ENCODE measurements around the gene PLSCR1.
A peak's percentile ranks its signal among the peaks of the same experiment; 100 is the strongest.
"Not testable (repeated sequence)": the region's sequence is repeated elsewhere in the genome, so short reads cannot be mapped to it uniquely, and the experiment has no call there.

The PLSCR1 gene

DNA sequence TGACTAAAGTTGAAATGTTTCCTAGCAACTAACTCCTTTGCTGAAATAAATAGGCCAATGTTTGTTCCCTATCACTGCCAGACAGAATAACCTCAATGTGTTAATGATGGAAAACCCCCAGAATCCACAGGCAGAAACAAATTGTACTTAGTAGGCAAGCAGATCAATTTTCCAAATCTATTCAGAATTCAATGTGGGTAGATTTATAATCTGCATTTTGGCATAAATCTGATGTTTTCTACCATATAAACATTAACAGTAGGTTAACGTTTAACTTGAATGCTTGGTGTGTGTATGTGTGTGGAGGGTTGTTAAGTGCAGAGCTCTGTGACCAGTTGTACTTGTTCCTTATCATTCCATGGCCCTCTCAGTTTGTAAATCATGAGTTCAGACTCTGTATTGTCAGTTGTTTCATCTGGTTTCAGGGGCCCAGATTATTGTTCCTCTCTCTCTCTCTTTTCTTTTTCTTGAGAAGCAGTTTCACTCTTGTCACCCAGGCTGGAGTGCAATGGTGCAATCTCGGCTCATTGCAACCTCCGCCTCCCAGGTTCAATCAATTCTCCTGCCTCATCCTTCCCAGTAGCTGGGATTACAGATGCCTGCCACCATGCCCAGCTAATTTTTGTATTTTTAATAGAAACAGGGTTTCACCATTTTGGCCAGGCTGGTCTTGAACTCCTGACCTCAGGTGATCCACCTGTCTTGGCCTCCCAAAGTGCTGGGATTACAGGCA, 32.8 kb downstream of the PLSCR1 start:
- DNase-seq, result no peak

DNA sequence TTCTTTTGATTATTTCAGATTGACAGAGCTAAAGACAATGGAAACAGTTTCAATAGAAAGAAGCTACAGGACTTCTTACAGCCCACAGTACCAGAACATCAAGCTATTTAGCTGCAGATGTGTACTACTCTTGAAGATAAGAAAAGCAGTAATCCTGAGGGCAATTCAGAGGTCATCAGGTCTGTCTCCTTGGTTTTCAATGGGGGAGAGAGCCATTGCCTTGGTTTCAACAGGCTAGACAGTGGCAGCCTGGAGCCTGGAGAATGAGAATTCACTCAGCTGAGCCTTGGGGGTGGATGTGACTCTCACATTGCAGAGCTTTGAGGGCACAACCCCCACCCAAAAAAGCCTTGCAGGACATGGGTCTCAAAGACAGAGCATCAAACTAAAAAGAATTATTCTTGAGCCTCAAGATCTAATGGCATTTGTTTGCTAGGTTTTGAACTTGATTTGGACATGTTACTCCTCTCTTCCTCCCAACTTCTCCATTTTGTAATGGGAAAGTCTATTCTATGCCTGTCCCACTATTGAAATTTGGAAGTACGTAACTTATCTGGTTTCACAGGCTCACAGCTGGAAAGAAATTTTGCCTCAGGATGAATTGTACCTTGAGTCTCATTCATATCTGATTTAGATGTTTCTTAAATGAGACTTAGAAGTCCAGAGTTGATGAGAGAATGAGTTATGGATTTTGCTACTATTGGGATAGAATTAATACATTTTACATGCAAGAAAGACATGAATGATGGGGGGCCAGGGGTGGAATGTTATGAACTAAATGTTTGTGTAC, 36.9 kb downstream of the PLSCR1 start:
- no peak for DNase-seq

DNA sequence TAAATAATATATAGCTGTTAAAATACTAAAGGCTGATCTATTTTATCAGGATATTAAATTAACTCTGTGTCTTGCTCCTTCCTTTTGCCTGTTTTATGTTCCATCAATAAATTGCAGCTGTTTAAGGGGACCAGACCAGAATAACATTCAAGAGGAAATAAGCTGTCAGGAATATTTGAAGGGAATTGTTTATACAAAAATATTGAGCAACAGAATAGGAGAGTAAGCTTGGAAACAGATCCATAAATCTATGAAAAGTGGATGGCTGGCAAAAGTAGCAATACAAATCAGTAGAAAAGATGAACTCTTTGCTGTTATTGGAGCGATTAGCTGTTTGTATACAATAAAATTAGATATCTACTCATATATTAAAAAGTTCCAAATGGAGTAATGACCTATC, 38.9 kb downstream of the PLSCR1 start:
- no peak for DNase-seq

DNA sequence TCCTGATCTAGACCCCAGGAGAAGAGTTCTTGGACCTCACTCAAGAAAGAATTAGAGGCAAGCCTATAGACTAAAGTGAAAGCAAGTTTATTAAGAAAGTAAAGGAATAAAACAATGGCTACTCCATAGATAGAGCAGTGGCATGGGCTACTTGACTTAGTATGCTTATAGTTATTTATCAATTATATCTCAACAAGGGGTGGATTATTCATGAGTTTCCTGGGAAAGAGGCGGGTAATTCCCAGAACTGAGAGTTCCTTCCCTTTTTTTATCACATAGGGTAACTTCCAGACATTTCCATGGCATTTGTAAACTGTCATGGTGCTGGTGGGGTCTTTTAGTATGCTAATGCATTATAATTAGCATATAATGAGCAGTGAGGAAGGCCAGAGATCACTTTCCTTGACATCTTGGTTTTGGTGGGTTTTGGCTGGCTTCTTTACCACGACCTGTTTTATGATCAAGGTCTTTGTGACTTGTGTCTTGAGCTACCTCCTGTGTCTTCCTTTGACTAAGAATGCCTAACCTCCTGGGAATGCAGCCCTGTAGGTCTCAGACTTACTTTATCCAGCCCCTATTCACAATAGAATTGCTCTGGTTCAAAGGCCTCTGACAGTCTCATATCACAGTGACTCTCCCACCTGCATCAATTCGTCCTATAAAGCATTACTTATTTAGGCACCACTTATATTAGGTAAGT, 39.8 kb downstream of the PLSCR1 start:
- DNase-seq, result no peak

DNA sequence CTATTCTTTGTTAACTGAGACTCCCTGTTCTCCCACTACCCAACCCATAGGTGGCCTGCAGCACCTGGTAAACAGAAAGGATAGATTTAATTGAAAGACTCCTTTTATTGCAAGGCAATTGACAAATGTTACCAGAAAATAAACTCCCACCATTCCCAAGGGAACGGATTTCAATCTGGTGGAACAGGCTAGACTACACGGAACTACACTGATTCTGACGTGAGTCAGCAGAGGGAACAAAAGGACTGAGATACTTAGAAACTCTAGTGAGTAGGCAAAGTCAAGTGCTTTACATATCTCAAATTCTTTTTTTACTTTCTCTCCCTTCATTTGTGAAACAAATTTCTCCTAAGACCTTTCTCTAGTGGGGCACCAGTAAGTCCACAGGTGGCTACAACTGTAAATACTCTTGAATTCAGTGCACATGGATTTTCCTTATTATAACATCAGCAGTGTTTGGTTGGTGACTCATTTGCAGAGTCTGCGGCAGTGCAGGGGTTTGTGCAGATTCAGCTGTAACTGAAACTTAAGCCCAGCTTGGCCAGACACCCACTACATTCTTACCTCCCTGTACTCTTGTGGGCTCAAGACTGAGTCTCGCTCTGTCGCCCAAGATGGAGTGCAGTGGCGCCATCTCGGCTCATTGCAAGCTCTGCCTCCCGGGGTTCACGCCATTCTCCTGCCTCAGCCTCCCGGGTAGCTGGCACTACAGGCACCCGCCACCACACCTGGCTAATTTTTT, 40.8 kb downstream of the PLSCR1 start:
- DNase-seq, result peak in 1 of 2 experiments; percentile 38

DNA sequence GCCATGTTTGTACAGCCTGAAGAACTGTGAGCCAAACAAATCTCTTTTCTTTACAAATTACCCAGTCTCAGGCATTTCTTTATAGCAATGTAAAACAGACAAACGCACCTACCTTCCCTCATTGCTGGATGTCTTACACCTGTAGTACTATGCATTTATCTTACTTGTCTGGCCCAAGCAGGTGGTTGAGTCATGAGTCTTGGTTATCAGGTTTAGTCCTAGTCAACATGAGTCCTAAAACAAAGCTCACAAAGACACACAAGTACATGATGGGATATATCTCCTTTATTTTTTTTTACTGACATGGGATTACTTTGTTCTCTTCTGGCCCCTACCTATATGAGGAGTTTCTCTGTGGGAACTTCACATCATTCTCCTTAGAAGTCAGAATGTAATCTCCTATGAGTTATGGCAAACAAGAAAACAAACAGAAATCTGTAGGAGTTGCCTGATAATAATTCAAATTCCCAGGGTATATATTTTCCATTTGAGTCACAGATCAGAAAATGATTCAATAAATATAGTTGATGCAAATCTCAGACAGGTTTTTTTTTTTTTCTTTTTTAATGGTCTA, 41.4 kb downstream of the PLSCR1 start:
- DNase-seq, result no peak

DNA sequence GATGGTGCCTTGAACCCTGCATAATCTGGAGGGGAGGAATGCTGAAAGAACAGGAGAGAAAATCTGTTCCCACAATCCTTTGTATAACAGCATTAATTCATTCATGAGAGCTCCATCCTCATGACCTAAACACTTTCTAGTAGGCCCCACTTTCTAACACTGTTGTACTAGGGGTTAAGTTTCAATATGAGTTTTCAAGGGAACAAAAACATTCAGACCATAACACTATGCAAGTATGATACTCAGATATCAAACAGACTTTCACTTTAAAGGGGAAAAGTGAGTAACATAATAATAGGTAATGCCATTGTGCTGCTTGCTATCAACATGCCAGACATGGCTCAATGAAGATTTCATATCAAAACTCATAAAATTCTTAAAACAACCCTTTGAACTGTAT, 42.7 kb downstream of the PLSCR1 start:
- no peak for DNase-seq

DNA sequence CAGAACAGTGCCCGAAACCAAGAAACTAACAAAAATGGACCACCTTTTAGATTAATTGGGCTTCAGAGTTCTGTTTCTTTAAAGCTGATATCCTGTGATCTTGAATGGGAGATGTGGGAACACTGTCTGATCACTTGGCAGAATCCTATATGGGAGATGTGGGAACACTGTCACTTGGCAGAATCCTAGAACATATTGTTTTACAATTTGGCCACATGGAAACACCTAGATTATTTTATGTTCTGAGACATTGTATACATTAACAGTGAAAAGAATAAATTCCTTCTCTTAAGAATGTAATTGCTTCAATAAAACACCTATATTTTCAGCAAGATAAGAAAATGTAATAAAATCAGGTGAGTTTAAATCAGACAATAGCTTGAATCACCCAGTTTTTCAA, 44.7 kb downstream of the PLSCR1 start:
- DNase-seq, result no peak

DNA sequence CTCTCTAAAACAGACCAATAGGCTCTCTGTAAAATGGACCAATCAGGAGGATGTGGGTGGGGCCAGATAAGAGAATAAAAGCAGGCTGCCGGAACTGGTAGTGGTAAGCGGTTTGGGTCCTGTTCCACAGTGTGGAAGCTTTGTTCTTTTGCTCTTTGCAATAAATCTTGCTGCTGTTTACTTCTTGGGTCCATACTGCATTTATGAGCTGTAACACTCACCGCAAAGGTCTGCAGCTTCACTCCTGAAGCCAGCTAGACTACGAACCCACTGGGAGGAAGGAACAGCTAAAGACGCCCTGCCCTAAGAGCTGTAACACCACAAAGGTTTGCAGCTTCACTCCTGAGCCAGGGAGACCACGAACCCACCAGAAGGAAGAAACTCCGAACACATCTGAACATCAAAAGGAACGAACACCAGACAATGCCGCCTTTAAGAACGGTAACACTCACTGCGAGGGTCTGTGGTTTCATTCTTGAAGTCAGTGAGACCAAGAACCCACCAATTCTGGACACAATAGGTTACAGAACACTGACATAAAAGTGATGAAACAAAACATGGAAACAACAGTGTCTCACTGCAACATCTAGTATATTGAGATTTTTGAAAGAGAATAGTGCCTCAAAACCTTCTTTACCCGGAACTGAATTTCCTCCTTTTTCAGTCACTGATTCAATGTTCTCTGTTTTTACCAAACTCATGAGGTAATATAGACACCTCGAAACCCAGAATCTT, 46.2 kb downstream of the PLSCR1 start:
- DNase-seq, result no peak

DNA sequence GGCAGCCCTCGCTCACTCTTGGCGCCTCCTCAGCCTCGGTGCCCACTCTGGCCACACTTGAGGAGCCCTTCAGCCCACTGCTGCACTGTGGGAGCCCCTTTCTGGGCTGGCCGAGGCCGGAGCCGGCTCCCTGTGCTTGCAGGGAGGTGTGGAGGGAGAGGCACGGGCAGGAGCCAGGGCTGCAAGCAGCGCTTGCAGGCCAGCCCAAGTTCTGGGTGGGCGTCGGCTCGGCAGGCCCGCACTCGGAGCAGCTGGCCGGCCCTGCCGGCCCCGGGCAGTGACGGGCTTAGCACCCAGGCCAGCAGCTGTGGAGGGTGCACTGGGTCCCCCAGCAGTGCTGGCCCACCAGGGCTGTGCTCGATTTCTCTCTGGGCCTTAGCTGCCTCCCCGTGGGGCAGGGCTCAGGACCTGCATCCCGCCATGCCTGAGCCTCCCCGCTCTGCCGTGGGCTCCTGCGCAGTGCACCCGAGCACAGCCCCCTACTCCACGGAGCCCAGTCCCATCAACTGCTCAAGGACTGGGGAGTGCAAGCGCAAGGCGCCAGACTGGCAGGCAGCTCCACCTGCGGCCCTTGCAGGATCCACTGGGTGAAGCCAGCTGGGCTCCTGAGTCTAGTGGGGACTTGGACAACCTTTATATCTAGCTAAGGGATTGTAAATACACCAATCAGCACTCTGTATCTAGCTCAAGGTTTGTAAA, 47.1 kb downstream of the PLSCR1 start:
- DNase-seq, result not testable (repeated sequence)

DNA sequence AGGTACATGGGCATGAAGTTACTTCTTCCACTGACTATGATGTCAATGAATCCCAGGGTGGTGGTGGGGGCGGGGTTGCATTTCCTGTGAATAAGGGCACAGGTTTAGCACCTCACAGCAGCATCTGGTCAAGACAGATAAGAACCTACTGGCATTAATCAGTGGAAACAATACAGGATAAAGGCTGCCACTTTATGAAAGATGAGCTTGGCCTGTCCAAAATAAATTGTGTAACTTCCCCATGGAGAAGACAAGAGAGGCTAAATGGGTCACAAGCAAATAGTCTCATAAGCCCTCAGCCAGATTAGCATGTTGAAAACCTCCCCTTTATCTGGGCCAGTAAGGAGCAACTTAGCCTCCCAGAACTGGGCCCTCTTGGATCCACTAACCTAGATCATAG, 47.7 kb downstream of the PLSCR1 start:
- no peak for DNase-seq

DNA sequence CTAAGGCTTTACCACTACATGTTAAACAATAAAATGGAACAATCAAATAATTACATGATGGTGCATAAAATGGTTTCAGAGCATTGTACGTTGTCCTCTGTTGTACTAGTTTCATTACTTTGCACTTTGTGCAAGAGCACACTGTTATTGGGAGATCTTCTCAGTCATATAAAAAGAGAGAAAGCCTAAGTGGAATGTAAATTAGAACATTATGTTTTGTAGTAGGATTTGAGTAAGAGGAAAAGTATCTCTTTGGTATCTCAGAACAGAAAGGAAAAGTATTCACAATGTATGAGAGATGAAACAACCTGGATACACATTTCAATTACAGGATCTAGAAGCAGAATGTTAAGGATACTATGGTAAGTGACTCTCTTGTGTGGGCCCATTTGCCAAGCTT, 48.2 kb downstream of the PLSCR1 start:
- no peak for DNase-seq

DNA sequence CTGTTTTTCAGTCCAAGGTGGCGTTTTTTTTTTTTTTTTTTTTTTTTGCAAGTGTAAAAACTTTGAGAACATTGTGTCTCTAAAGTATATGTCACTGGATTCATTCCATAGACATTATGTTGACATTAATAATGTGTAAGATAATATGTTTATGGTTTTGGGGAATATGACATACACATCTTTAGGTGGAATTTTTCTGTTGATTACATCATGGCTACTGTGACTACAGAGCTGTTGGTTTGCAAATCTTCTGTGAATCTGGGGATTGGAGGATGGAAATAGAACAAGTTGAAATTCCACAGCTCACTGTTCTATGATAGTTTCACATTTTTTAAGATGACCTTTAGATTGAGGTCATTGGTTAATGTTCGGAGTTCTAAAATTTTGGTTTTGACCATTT, 50.6 kb downstream of the PLSCR1 start:
- DNase-seq, result no peak

DNA sequence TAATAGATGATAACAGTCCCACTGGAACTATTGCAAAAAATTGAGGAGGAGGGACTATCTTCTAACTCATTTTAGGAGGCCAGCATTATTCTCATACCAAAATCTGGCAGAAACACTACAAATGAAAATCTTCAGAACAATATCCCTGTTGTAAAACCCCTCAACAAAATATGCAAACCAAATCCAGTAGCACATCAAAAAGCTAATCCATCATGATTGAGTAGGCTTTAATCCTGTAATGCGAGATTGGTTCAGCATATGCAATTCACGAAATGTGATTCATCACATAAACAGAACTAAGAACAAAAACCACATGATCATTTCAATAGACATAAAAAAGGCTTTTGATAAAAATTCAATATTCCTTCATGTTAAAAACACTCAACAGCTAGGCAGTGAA, 51.2 kb downstream of the PLSCR1 start:
- no peak for DNase-seq

DNA sequence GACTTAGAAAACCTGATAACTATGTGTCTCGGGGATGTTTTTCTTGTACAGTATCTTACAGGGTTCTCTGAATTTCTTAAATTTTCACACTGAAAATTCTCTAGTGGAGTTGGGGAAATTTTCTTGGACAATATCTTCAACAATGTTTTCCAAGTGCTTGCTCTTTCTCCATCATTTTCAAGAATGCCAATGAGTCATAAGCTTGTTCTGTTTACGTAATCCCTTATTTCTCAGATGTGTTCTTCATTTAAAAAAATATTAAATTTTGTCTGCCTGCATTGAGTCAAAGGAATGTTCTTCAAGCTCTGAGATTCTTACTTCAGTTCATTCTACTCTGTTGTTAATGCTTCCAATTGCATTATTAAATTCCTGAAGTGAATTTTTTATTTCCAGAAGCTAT, 53.1 kb downstream of the PLSCR1 start:
- DNase-seq, result no peak

DNA sequence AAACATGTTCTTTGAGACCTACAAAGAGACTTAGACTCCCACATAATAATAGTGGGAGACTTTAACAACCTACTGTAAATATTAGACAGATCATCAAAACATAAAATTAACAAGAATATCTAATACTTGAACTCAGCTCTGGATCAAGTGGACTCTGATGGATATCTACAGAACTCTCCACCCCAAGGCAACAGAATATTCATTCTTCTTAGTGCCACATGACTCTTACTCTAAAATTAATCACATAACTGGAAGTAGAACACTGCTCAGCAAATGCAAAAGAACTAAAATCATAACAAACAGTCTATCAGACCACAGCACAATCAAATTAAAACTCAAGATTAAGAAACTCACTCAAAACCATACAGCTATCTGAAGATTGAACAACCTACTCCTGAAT, 59.1 kb downstream of the PLSCR1 start:
- DNase-seq, result no peak

DNA sequence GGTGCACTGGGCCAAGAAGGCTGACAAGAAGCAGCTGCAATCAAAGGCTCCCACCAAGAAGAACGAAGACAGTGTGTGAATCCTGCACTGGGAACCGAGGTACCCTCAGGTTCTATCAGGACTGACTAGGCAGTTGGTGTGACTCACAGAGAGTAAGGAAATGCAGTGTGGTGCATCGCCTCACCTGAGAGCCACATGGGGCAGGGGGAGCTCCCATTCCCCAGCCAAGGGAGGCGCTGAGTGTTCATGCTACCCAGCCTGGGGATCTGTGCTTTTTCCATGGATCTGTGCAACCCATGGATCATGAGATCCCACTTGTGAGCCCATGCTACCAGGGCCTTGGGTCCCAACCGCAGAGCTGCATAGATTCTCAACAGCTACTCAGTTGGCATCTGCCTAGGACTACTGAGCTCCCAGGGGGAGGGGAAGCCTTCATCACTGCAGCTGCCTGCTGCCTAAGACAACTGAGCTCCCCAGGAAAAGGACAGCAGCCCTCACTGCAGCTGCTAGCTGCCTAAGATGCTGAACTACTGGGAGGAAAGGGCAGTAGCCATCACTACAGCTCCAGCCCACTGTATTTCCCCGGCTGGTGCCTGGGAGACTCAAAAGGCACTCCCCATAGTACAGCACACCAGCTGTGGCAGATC, 68.2 kb downstream of the PLSCR1 start:
- DNase-seq, result no peak

DNA sequence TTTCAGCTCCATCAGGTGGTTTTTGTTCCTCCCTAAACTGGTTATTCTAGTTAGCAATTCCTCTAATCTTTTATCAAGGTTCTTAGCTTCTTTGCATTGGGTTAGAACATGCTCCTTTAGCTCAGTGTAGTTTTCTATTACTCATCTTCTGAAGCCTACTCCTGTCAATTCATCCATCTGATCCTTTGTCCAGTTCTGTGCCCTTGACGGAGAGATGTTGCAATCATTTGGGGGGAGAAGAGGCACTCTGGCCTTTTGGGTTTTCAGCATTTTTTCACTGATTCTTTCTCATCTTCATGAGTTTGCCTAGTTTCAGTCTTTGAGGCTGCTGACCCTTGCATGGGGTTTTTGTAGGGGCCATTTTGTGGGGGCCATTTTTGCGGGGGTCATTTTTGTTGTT, 69.4 kb downstream of the PLSCR1 start:
- not testable (repeated sequence) for DNase-seq

DNA sequence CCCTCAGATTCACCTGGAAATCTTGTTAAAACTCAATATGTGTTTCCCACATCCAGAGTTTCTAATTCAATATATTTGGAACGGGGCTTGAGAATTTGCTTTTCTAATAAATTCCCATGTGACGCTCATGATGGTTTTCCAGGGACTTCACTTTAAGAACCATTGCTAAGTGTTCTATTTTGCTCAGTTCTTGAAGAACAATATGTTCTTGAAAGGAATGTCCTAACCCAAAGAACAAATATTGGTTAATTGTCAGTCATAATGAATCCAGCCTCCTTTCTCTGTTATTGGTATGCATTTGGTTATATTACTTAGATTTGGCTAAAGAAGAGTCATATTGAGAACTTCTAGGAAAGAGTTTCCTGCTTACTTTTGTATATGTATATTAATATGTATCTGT, 70.7 kb downstream of the PLSCR1 start:
- no peak for DNase-seq

DNA sequence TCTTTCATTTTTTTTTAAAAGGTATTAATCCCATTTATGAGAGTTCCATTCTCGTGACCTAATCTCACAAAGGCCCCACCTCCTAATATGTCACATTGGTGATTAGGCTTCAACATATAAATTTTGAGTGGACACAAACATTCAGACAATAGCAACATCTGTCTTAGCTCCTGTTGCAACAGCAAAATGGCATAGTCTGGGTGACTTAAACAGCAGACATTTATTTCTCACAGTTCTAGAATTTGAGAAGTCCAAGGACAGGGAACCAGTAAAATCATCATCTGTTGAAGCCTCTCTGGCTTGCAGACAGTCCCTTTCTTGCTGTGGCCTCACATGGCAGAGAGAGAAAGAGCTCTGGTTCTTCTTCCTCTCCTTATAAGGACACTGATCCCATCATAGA, 71.8 kb downstream of the PLSCR1 start:
- DNase-seq, result no peak

DNA sequence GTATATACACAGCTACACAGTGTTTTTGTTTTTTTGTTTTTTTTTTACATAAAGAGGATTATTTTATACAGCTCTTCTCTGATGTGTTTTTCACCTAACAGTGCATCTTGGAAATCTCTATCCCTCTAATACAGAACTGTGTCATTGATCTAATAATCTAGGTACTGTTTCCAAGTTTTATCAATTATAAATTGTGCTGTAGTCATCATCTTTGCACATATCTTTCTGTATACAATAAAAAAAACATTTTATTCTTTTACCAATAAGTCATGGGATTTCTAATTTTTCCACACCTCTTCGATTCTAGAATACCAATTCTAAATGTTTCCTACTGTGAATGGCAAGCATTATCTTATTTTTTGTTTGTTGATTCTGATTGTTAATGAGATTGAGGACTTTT, 73.4 kb downstream of the PLSCR1 start:
- no peak for DNase-seq
